A549 (cell line): ENCODE results near the gene CDH4.

Experiments
- BHLHE40 ChIP-seq: IDR thresholded peaks from 2 replicates; pipeline ENCODE4 v1.6.1; 2012; ENCODE audit warnings: low read depth, low read length, inconsistent platforms
- CHD2 ChIP-seq: fragments of 150-350 bp; IDR thresholded peaks from 2 replicates; pipeline ENCODE4 v1.6.1; 2014; ENCODE audit warnings: low read length; ENCODE audit not compliant: partially characterized antibody
- CTCF ChIP-seq: fragments of >200 bp; sonication (Bioruptor Twin); formaldehyde crosslinking; IDR thresholded peaks from 3 replicates; pipeline ENCODE4 v1.5.1; 2016
- EHMT2 ChIP-seq: fragments of 200-600 bp; sonication (generic); IDR thresholded peaks from 2 replicates; pipeline ENCODE4 v1.6.1; 2016; ENCODE audit warnings: antibody characterized with exemption, low read depth, mild to moderate bottlenecking, moderate library complexity
- ELK1 ChIP-seq: fragments of 150-350 bp; IDR thresholded peaks from 2 replicates; pipeline ENCODE4 v1.6.1; 2014; ENCODE audit warnings: low read depth, mild to moderate bottlenecking, low read length
- JUN ChIP-seq, 2 experiments: fragments of >200 bp; sonication (Bioruptor Twin); formaldehyde crosslinking; IDR thresholded peaks; 2 replicates in 1 of 2; 3 replicates in 1 of 2; pipeline ENCODE4 v1.6.1; 2016 to 2017
- PBX3 ChIP-seq: IDR thresholded peaks from 2 replicates; pipeline ENCODE4 v1.6.1; 2012
- PHF8 ChIP-seq: fragments of 200-600 bp; sonication (generic); IDR thresholded peaks from 2 replicates; pipeline ENCODE4 v1.6.1; 2016; ENCODE audit warnings: low read depth, mild to moderate bottlenecking, antibody characterized with exemption, moderate library complexity, borderline replicate concordance
- POLR2A ChIP-seq: IDR thresholded peaks from 2 replicates; pipeline ENCODE4 v1.6.1; 2012; ENCODE audit warnings: mild to moderate bottlenecking, low read length
- RAD21 ChIP-seq, 2 experiments: fragments of >200 bp in 1 of 2; sonication (Bioruptor Twin) in 1 of 2; formaldehyde crosslinking in 1 of 2; IDR thresholded peaks in 1 of 2; conservative IDR thresholded peaks in 1 of 2; 2 replicates in 1 of 2; 3 replicates in 1 of 2; pipeline ENCODE4 v1.6.1; 2012 to 2018; ENCODE audit warnings: inconsistent platforms in 1 of 2
- RFX5 ChIP-seq: fragments of 450-650 bp; IDR thresholded peaks from 2 replicates; pipeline ENCODE4 v1.7.1; 2014; ENCODE audit warnings: antibody characterized with exemption, mild to moderate bottlenecking, moderate library complexity
- USF2 ChIP-seq: fragments of 450-650 bp; IDR thresholded peaks from 2 replicates; pipeline ENCODE4 v1.6.1; 2014; ENCODE audit warnings: antibody characterized with exemption
- ZC3H11A ChIP-seq: fragments of 450-650 bp; IDR thresholded peaks from 2 replicates; pipeline ENCODE4 v1.6.1; 2014; ENCODE audit warnings: antibody characterized with exemption, mild to moderate bottlenecking

GRCh38 chr20:61646453-61646852 lies 394.4 kb downstream of the CDH4 start:
- no peak for TF ChIP-seq POLR2A
- TF ChIP-seq BHLHE40 = no peak
- TF ChIP-seq USF2 = no peak
- no peak for TF ChIP-seq PBX3
- TF ChIP-seq EHMT2 = no peak
- TF ChIP-seq CHD2 = no peak
- TF ChIP-seq RAD21 (conservative IDR thresholded peaks at IDR 0.05 in 1 of 2, IDR thresholded peaks at IDR 0.05 in 1 of 2) = no peak
- no peak for TF ChIP-seq CTCF
- TF ChIP-seq ZC3H11A = no peak
- no peak for TF ChIP-seq ELK1
- no peak for TF ChIP-seq RFX5
- TF ChIP-seq PHF8 = no peak
- TF ChIP-seq JUN (IDR thresholded peaks at IDR 0.05) = no peak
